Endothelial cell of umbilical vein (primary cell): ENCODE data around the gene COMT. TPM values are rescaled to one million over a fixed set of nuclear protein-coding genes. Genes with fewer than 3 reads are reported as not detected.

Experiments used
- BruUV-seq: library from RNA; stranded (reverse); fragments of 400-500 nt; replicated peaks from 2 replicates; lab custom pipeline; 2021; lab: Mats Ljungman, UMichigan
- CTCF ChIA-PET: fragments of 300-600, 350-600 bp; sonication (Branson Sonifier 250); formaldehyde crosslinking; loops from one replicate; lab custom pipeline; 2021; ENCODE audit warnings: antibody characterized with exemption, inconsistent platforms; lab: Charles Lee
- POLR2A ChIA-PET: fragments of 300-600, 350-600 bp; sonication (Branson Sonifier 250); formaldehyde crosslinking; loops from one replicate; lab custom pipeline; 2021; ENCODE audit warnings: antibody characterized with exemption, inconsistent platforms; lab: Charles Lee
- DNase-seq: peaks from one replicate; pipeline ENCODE4 v3.0.0-alpha.2; 2011; ENCODE audit warnings: low read depth, low spot score
- FAIRE-seq: peaks from 2 replicates; lab custom pipeline; 2011; peaks lifted over from hg19 to GRCh38; lab: Jason Lieb, UNC
- H2AFZ ChIP-seq: 2 replicates; pipeline ENCODE4 v1.6.0; 2012; ENCODE audit warnings: low read depth, low read length, control low read depth, inconsistent platforms
- H3K27ac ChIP-seq: 2 replicates; pipeline ENCODE4 v1.5.1; 2011; ENCODE audit warnings: low read depth, mild to moderate bottlenecking, control low read depth, low read length, moderate library complexity; ENCODE audit not compliant: insufficient read depth
- H3K27me3 ChIP-seq, 2 experiments: 2 replicates each; pipeline versions ENCODE4 v1.6.0 to v1.6.1; 2011; ENCODE audit warnings: low read length in 2 of 2, mixed read lengths in 1 of 2; ENCODE audit not compliant: control insufficient read depth in 2 of 2, insufficient read depth in 2 of 2
- H3K36me3 ChIP-seq, 2 experiments: 2 replicates in 1 of 2; 3 replicates in 1 of 2; pipeline ENCODE4 v1.5.1; 2011; ENCODE audit warnings: low read length in 2 of 2, mild to moderate bottlenecking in 1 of 2, moderate library complexity in 1 of 2; ENCODE audit not compliant: control insufficient read depth in 2 of 2, insufficient read depth in 2 of 2; ENCODE audit errors: extremely low read depth in 1 of 2
- H3K4me1 ChIP-seq: 3 replicates; pipeline ENCODE4 v1.5.1; 2011; ENCODE audit warnings: mild to moderate bottlenecking, low read length; ENCODE audit not compliant: control insufficient read depth, insufficient read depth; ENCODE audit errors: extremely low read depth
- H3K4me2 ChIP-seq: 2 replicates; pipeline ENCODE4 v1.6.1; 2011; ENCODE audit warnings: low read length, control low read depth, mixed read lengths; ENCODE audit not compliant: insufficient read depth
- H3K4me3 ChIP-seq, 3 experiments: fragments of 200-600 bp in 1 of 3; sonication (generic), shearing (Covaris generic) in 1 of 3; replicated peaks in 1 of 3; 2 replicates each; pipeline ENCODE4 v1.5.1; 2011 to 2016; ENCODE audit warnings: control low read depth in 3 of 3, low read length in 3 of 3, mild to moderate bottlenecking in 2 of 3, inconsistent platforms in 1 of 3, low read depth in 1 of 3, moderate library complexity in 1 of 3; ENCODE audit not compliant: insufficient read depth in 1 of 3
- H3K79me2 ChIP-seq: 2 replicates; pipeline ENCODE4 v1.6.0; 2012; ENCODE audit warnings: low read length, inconsistent platforms; ENCODE audit not compliant: control insufficient read depth, insufficient read depth
- H3K9ac ChIP-seq: replicated peaks from 2 replicates; pipeline ENCODE3; 2011; ENCODE audit warnings: low read length, control low read depth; ENCODE audit not compliant: insufficient read depth; ENCODE audit errors: extremely low read depth
- H3K9me1 ChIP-seq: replicated peaks from 3 replicates; pipeline ENCODE4 v1.6.0; 2011; ENCODE audit warnings: mild to moderate bottlenecking, low read length; ENCODE audit not compliant: control insufficient read depth, insufficient read depth; ENCODE audit errors: extremely low read depth
- H3K9me3 ChIP-seq: replicated peaks from 2 replicates; pipeline ENCODE4 v1.5.1; 2012; ENCODE audit warnings: low read length, inconsistent platforms; ENCODE audit not compliant: control insufficient read depth, insufficient read depth
- H4K20me1 ChIP-seq: replicated peaks from 2 replicates; pipeline ENCODE3; 2011; ENCODE audit warnings: mild to moderate bottlenecking, low read length; ENCODE audit not compliant: control insufficient read depth, insufficient read depth; ENCODE audit errors: extremely low read depth
- EZH2 ChIP-seq: IDR thresholded peaks from 2 replicates; pipeline ENCODE4 v1.6.1; 2012; ENCODE audit warnings: borderline replicate concordance, low read depth, mild to moderate bottlenecking, moderate library complexity, low read length, inconsistent platforms; ENCODE audit not compliant: severe bottlenecking
- GATA2 ChIP-seq: IDR thresholded peaks from 2 replicates; pipeline ENCODE4 v1.7.0; 2011; ENCODE audit warnings: low read depth, mild to moderate bottlenecking, moderate library complexity, mixed read lengths, low read length; ENCODE audit not compliant: insufficient read length, insufficient read depth
- JUN ChIP-seq: IDR thresholded peaks from 2 replicates; pipeline ENCODE4 v1.6.1; 2011; ENCODE audit warnings: borderline replicate concordance, low read depth; ENCODE audit not compliant: insufficient read length, insufficient read depth
- MYC ChIP-seq: IDR thresholded peaks from one replicate; pipeline ENCODE4 v1.6.1; 2011; ENCODE audit warnings: mild to moderate bottlenecking, low read depth, low read length
- POLR2A ChIP-seq: IDR thresholded peaks from 2 replicates; pipeline ENCODE4 v1.6.1; 2012; ENCODE audit warnings: low read depth, mild to moderate bottlenecking, control low read depth, low read length
- POLR2AphosphoS5 ChIP-seq: IDR thresholded peaks from 2 replicates; pipeline ENCODE4 v1.6.1; 2012; ENCODE audit warnings: low read depth, mild to moderate bottlenecking, control low read depth, low read length, moderate library complexity; ENCODE audit not compliant: insufficient read depth
- dilution Hi-C: fragments of 300-500 bp; cut with MboI; formaldehyde crosslinking; loops from one replicate; pipeline ENCODE4 v1.15.0; 2019; ENCODE audit warnings: low sequenced_read_pairs; ENCODE audit not compliant: extremely low pct_ligation_motif_present
- intact Hi-C: fragments of 100-400 bp; cut with micrococcal nuclease; formaldehyde crosslinking; loops from one replicate; pipeline ENCODE4 v1.10.0; 2022
- polyA plus RNA-seq, 4 experiments: library from polyadenylated mRNA; depleted of rRNA in 3 of 4; stranded (reverse) in 3 of 4; unstranded in 1 of 4; fragments of >200 nt; gene quantifications; 2 replicates each; pipeline versions ENCODE4 v1.2.1 to v1.2.3, GENCODE V29; 2011 to 2012; ENCODE audit warnings: missing spikeins in 1 of 4
- total RNA-seq: library from RNA; stranded (reverse); gene quantifications from 2 replicates; pipeline ENCODE4 v1.2.3, GENCODE V29; 2021
- TF ChIP-seq, protein P1 (sequence below), 2 donors: IDR thresholded peaks; 1 replicate in 1 of 2; 2 replicates in 1 of 2; pipeline ENCODE4 v1.5.1; 2011; ENCODE audit warnings: low read length in 2 of 2, mild to moderate bottlenecking in 2 of 2, moderate library complexity in 2 of 2, control low read depth in 1 of 2, inconsistent platforms in 1 of 2, low read depth in 1 of 2; ENCODE audit not compliant: insufficient read depth in 1 of 2; ENCODE audit errors: extremely low read depth in 1 of 2

Gene COMT
- total and polyA plus RNA-seq, 2 donors (not counting 3 experiments of a cell fraction or from before 2014, with no cell fraction given), result 221 to 537 TPM

DNA sequence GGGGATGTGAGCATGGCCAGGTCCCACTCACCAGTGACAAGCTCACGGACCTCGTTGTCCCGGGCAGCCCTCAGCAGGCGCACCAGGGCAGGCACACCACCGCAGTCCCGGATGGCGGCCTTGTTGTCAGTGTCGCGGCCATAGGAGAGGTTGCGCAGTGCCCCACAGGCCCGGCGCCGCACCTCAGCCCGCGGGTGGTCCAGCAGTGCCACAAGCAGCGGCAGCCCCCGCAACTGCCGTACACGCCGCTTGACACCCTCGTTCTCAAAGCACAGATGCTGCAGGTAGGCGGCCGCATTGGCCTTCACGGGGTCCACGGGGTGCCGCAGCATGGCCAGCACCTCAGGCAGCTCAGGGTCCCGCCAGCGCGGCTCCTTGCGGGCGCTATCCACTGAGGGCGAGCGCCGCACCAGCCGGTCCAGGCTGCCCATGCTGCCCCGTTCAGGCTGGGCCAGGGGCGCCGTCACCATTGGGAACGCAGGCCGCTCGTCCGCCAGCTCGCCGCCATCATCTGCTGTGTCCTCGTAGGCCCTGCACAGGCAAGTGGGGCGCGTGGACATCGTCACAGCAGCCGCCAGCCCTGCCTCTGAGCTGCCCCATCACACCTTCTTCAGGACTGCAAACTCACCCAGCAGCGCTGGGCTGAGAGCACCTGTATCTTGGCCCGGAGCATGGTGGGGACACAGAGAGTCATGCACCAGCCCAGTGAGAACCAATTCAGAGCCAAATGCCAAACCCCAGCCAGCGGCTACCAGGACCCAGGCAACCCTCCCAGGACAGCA lies 38.3 kb downstream of the COMT start:
- DNase-seq, result no peak
- TF ChIP-seq EZH2, result no peak
- no peak for TF ChIP-seq GATA2
- TF ChIP-seq, protein P1, sequence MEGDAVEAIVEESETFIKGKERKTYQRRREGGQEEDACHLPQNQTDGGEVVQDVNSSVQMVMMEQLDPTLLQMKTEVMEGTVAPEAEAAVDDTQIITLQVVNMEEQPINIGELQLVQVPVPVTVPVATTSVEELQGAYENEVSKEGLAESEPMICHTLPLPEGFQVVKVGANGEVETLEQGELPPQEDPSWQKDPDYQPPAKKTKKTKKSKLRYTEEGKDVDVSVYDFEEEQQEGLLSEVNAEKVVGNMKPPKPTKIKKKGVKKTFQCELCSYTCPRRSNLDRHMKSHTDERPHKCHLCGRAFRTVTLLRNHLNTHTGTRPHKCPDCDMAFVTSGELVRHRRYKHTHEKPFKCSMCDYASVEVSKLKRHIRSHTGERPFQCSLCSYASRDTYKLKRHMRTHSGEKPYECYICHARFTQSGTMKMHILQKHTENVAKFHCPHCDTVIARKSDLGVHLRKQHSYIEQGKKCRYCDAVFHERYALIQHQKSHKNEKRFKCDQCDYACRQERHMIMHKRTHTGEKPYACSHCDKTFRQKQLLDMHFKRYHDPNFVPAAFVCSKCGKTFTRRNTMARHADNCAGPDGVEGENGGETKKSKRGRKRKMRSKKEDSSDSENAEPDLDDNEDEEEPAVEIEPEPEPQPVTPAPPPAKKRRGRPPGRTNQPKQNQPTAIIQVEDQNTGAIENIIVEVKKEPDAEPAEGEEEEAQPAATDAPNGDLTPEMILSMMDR (IDR thresholded peaks at IDR 0.05; ENCODE audit: extremely low read depth in 1 of 2, insufficient read depth in 1 of 2, low read depth in 1 of 2, low read length in 2 of 2), result no peak
- no peak for TF ChIP-seq MYC
- TF ChIP-seq POLR2AphosphoS5, result no peak
- no peak for TF ChIP-seq POLR2A
- no peak for TF ChIP-seq JUN
- Histone ChIP-seq H3K4me1 (peaks cover 29% of the 10 kb centered on the region), H3K27ac (no peak overlapping the region), H2AFZ (no peak overlapping the region), H3K9me1 (no peaks in the 10 kb centered on the region), H3K36me3 (peaks cover 4 to 45% of the 10 kb centered on the region in 2 experiments), H3K79me2 (peaks cover 4% of the 10 kb centered on the region), H3K4me2 (no peak overlapping the region), H4K20me1 (no peaks in the 10 kb centered on the region), H3K9ac (no peak overlapping the region), H3K9me3 (no peaks in the 10 kb centered on the region), H3K27me3 (no peaks in the 10 kb centered on the region), H3K4me3 (no peak overlapping the region)
- FAIRE-seq, result no peak
- BruUV-seq, result no TSS peak
- dilution Hi-C loops, result no loop called here
- POLR2A ChIA-PET, result no interaction called here
- CTCF ChIA-PET, result interaction anchor here (4.6 kb wide), 1 partner anchor 33 kb away, joined by 26 read pairs; no protein-coding TSS in a partner anchor
- intact Hi-C loops, result no loop called here
